GF-D8 (cell line): ENCODE measurements around the gene CHMP2A.
"Not testable (repeated sequence)": the region's sequence is repeated elsewhere in the genome, so short reads cannot be mapped to it uniquely, and the experiment has no call there.

Source experiments
- DNase-seq: peaks from one replicate; lab custom pipeline; 2025; lab: John Stamatoyannopoulos, UW

Gene CHMP2A

DNA sequence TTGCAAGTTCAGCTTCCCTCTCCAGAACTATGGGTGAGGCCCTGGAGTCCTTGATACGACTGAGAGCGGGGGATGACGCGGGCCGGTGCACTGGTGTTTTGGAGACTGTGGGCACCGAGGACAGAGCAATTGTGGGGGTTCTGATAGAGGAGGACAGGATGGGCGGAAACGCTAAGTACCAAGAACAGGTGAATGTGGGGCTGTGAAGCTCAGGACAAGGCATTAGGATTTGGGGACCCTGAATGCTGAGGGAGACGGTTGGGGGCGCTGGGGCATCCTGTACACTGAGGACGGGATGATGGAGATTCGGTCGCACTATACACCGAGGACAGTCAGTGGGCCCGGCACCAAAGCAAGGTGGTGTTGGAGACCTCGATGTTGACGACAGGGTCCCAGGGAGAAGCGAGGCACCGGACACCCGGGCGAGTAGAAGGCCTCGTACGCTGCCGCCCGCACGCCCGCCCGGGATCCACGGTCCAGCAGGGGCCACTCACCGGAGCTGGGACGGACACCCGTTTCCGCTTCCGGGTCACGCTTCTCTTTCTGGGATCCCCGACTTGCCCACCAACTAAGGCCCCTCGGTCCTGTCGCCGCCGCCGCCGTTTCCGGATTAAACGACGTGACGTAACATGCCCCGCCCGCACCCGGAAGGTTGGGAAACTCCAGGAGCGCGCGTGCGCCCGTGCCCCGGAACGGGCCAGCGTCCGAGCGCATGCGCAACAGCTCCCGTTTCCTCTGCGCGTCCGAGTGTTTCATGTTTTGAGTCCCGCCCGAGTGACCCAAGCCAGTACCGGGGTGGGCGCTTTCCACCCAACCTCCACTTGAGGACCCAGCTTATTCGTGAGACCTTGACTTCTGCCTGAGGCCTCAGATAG is at the start of gene CHMP2A:
Gene CHMP2A (minus strand): TSS at position 612 of the 875 bp plus-strand sequence. CDS start 893 bp downstream, outside the sequence.
- DNase-seq: no peak

DNA sequence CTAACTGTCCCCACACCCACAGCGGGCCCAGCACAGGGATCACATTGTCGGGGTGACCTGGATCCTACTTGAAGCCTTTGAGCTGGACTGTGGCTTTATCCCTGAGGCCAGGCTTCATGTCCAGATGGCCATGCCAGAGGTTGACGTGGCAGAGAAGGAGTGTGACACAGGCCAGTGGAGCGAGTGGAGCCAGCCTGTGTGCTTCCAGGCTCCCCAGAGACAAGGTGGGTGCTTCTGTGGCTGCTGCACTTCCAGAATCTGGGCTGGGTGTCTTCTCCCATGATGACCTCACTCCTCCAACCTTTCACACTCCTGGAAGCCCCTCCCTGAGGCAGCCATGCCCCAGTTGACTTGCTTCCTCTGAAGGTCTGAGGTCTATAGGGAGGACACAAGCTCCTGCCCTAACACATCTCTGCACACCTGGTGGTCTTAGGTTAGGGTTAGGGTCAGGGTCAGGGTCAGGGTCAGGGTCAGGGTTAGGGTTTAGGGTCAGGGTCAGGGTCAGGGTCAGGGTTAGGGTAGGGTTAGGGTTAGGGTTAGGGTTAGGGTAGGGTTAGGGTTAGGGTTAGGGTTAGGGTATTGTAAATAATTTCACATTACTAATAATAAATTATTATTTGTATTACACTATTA is 31.3 kb upstream of the CHMP2A start:
- no peak for DNase-seq

DNA sequence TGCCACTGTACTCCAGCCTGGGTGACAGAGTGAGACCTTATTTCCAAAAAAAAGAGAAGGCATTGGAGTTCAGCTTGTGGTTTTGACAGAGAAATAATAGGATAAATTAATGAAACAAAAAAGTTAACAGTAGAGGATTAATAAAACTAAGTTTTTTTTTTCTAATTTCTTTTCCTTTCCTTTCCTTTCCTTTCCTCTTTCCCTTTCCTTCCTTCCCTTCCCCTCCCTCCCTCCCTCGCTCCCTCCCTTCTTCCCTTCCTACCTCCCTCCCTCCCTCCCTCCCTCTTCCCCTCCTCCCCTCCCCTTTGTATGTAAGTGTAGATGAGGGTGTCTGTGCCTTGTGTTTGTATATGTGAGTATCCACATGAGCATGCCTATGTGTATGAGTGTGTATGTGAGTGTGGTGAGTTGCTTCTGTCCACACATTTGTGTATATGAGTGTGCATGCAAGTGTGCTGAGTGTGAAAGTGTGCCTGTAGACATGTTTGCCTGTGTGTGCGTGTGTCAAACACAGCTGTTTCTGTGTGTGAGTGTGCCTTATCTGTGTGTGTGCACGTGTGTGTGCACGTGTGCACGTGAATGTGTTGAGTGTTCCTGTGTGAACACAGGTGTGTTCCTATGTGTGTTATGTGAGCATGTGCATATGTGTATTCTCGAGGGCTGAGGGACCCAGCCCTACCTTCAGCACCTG is 30.7 kb upstream of the CHMP2A start:
- no peak for DNase-seq

DNA sequence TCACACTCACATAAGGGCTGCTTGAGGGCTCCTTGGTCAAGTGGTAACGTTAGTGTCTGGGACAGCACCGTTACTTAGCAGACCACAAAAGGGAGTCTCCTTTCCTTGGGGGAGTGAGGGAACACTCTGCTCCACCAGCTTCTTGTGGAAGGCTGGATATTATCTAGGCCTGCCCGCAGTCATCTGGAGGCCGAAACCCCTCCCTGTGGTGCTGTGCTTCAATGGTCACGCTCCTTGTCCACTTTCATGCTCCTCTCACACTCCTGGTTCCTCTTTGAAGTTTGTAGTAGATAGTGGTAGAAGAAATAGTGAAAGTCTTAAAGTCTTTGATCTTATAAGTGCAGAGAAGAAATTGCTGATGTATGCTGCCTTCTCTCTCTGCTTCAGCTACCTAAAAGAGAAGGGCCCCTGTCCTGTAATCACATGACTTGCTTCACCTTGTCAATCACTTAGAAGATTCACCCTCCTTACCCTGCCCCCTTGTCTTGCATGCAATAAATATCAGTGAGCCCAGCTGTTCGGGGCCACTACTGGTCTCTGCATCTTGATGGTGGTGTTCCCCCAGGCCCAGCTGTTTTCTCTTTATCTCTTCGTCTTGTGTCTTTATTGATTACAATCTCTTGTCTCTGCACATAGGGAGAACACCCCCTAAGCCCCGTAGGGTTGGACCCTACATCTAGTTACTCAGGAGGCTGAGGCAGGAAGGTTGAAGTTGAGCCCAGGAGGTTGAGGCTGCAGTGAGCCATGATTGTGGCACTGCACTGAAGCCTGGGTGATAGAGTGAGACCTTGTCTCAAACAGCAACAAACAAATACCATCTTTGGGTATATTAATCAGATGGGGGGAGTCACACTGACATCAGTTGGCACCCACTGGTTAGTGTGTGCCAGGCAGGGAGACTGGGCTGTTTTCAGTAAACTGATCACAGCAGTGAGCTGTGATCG is 29.9 kb upstream of the CHMP2A start:
- DNase-seq: no peak

DNA sequence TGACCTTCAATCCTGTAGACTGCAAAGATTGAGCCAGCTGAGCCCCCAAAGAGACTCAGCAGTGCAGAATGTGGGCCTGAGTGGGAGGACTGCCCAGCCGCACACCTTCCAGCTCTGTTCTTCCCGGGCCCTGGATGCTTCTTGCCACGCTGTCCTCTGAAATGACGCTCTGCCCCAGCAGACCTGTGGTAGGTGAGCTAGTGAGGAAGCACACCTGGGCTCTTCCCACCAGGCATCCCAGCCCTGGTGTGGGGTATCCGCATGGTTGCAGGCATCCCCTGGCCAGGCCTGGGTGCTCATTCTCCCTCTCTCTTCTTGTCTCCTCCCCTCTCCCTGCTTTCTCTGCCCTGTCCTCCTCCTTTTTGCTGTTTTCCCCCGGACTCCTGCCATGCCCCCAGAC is 28.1 kb upstream of the CHMP2A start:
- no peak for DNase-seq

DNA sequence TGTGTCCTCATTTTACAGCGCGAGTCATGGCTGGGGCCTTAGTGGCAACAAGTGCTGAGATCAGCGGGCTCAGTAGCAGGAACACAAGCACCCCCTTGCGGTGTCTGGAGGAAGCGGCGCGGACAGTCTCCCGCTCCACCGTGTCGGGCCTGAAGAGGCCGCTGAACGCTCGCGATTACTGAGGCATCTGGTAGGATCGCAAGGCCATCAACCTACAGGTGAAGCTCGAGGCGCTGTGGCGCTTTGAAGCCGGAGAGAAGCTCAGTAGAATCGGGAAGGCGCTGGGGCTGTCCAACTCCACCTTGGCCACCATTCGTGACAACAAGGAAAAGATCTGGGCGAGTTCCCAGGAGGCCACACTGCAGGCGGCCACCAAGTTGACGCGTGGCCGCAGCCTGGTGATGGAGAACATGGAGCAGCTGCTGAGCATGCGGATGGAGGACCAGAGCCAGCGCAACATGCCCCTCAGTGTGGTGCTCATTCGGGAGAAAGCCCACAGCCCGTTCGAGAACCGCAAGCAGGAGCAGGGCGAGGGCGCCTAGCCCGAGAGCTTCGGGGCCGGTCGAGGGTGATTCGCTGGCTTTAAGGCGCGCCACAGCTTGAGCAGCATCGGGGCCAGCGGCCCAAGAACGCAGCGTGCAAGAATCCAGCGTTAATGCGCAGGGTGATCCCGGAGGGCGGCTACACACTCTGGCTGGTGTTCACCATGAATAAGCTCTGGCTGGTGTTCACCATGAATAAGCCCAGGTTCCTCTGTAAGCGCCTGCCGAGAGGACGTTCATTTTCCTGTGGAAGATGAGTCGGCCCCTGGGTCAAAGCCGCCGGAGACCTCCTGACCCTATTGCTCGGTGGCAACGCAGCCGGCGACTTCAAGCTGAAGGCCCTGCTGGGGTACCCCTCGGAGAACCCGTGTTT is 26.6 kb upstream of the CHMP2A start:
- no peak for DNase-seq

DNA sequence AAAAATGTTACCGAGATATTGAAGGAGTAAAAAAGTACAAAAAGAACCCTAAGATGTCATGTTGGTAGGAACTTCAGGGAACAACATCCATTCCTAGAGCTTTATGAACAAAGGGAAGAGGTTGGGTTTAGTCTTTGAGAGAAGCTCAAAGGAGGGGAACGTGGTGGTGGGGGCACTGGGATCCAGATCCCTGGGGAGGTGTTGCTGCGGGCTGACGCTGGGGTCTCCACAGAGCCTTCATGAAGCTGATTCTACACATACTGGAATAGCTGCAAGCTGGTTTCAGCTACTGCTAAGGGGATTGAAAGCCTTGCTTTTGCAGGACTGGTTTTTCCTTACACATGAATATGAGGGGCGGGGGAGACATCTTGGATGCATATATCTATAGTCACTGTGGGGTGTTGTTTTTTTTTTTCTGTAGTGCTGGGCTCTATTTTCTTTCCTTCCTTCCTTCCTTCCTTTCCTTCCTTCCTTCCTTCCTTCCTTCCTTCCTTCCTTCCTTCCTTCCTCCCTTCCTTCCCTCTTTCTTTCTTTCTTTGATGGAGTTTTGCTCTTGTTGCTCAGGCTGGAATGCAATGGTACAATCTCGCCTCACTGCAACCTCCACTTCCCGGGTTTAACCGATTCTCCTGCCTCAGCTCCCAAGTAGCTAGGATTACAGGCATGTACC is 24.7 kb upstream of the CHMP2A start:
- no peak for DNase-seq

DNA sequence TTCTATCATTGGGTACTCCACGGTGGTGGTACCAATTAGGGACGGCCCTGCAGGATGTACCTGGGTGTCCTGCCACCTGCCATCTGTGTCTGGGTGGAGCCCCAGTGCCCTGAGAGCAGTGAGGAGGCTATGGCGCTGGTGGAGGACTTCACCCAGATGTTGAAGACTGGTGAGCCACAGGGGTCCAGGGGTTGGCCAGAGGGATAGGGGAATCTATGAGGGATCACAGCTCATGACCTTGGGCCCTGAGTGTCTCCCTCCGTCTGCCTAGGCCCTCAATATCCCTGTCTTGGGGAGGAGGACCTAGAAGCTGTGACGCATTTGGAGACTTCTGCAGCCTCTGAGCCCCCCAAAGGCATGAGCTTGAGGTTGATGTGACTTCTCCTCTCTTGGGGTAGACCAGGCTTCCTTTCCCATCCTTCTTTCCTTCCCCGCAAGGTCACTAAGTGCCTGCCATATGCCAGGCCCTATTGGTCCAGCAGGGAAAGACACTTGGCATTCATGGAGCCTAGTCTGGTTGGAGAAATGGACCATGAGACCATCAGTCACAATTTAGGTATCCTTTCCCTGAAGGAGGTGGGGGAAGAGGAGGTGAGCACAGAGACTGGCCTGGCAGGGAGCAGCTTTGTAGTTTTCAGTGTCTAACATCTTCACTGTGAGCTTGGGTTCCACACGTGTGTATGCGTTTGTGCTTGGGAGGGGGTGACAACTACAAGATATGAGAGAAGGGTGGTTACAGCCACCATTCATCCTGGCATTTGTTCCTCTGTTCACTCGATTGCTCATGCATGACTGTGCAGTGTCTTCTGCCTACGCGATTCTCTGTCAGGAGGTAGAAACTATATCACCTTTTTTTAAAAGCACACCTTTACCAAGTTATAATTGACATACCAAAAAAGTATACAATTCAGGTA is 23.4 kb upstream of the CHMP2A start:
- no peak for DNase-seq

DNA sequence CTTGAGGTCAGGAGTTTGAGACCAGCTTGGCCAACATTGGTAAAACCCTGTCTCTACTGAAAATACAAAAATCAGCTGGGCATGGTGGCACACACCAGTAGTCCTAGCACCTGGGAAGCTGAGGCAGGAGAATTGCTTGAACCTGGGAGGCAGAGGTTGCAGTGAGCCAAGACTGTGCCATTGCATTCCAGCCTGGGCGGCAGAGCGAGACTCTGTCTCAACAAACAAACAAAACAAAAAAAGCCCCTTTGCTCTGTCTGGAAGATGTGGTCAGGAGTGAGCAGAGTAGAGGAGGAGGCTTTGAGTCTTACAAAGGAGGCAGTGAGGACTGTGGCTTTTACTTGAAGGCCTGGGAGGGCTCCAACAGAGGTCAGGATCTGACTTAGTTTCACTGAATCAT is 22.7 kb upstream of the CHMP2A start:
- not testable (repeated sequence) for DNase-seq

DNA sequence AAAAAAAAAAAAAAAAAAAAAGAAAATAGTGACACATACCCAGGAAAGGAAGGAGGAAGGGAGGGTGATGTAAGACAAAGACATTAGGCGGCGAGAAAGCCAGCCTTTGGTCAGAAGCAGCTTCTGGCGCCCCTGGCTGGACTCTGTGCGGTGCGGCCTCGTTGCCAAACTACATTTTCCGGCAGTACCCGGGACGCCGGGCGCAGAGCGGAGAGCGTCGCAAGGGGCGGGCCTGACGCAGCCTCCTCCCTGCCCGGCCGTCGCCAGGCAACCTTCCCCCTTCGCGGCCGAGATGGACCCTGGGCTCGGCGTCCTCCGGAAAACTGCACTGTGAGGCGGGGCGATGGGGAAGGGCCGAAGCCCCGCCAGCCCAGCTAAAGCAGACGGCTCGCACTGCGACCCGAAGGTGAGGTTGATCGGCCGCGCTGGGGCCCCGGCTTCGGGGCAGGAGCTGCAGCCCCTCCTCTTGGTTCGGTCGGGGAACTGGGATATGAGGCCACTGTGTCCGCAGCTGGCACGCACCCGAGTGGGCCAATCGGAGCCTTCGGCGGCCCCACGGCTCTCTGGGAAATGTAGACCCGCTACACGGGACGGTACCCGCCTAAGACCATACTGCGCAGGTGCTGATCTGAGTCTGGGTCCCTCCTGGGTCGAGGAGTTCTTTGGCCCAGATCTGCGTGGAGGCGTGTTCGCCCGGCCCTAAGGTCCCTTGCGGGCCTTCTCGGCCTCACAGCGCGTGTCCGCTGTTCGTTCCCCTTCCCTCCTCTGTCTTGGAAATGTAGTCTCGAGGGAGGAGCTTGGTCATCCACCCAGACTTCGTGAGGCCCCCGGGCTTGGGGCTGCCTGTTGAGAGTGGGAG is 20.5 kb upstream of the CHMP2A start:
- no peak for DNase-seq

DNA sequence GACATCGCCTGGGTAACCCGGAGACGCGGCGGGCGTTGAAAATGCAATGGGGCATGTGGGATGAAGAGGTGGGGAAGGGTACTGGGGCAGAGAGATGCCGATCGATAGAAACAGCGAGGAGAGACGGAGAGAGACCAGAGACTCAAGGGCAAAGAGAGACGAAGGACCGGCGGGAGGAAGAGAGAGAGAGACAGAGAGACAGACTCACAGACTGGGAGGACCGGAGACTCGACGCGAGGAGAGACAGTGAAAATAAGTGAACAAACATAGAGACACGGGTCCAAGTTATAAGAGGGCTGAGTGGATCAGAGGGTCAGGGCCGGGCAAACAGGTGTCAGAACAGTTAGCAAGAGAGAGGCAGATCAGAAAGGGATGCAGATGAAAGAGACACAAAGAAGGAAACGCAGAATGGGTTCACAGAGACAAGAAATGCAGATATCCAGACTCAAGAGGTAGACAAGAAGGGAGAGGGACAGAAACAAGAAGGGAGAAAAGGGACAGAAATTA is 18.8 kb upstream of the CHMP2A start:
- DNase-seq: no peak

DNA sequence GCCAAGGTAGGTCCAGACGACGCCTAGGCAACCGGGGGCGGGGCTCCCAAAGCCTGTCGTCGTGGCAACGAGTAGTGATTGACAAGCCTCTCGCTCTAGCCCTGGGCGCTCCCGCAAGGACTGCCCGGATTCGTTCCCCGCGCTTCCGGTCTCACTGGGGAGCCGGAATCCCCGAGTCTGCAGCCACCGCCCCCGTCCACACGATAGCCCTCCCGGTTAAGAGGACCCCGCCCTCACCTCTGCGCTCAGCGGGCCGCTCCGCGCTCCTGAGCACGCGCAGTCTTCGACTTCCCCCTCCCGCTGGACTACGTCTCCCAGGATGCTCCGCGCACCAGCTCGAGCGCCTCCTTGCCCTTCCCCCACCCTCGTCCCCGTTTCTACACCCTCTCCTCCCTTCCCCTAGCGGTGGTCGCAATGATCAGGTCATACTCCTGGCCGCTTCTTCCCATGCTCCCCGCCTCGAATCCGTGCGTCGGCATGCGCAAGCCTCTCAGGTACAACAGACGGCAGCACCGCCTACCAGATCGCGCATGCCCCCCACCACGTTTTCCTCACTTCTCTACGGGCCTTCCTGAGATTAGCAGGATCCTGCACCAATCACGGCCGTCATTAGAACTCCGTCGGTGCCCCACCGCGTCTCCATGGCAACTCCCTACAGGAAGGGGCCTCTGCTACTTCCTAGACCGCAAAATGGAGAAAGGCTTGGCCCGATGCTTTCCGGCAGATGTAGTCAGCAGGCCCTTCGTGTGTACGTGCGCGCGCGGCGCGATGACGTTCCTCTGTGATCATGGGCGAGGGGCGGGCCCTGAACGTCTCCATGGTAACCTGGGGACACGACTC is 18.1 kb upstream of the CHMP2A start, which contains the start of gene MZF1:
Gene MZF1 (minus strand): TSS at position 518 of the 840 bp plus-strand sequence. CDS start 1,946 bp downstream, outside the sequence.
- DNase-seq: no peak

DNA sequence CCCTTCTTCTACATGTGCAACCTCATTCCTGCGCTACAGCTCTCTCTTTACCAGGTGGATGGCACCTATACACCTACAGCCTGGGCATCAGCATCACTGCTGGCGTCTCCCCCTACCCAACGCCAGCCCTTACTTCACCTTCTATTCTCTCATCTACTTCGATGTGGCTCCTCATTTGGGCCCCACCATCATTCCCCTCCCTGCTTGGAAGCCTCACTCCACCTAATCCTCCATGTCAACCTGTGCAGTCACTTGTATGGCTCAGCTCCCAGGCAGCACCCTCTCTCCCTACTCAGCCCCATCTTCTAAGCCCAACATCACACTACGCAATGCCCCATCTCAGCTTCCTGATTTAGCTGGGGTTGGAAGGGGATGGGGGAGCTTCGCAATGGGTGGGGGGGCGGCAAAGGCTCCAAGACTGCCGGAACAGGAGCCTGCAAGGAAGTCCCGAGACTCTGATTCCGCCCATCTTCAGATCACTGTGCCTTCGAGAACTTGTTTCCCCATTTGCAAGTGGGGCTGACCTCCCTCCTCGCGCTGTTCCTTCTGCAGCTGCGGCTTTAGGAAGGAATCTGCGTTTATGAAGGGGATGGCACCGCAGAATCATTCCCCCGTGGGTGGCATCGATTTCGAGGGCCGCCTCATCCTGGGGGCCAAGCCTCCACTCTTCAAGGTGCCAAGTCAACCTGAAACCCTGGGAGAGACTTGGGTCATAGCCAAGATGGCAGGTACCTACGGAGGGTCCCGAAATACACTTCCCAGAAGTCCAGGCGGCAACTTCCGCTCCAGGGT is 17.3 kb upstream of the CHMP2A start:
- DNase-seq: no peak

DNA sequence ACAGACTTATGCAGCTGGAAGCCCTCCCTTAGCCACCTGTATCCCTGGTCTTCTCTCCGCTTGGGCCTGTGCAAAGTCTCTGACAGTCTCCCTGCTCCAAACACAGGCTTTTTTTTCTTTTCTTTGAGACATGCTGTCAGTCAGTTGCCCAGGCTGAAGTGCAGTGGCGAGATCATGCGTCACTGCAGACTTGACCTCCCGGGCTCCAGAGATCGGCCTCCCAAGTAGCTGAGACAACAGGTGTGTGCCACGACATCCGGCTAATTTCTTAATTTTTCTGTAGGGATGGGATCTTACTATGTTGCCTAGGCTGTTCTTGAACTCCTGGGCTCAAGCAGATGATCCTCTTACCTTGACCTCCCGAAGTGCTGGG is 16.7 kb upstream of the CHMP2A start:
- no peak for DNase-seq

DNA sequence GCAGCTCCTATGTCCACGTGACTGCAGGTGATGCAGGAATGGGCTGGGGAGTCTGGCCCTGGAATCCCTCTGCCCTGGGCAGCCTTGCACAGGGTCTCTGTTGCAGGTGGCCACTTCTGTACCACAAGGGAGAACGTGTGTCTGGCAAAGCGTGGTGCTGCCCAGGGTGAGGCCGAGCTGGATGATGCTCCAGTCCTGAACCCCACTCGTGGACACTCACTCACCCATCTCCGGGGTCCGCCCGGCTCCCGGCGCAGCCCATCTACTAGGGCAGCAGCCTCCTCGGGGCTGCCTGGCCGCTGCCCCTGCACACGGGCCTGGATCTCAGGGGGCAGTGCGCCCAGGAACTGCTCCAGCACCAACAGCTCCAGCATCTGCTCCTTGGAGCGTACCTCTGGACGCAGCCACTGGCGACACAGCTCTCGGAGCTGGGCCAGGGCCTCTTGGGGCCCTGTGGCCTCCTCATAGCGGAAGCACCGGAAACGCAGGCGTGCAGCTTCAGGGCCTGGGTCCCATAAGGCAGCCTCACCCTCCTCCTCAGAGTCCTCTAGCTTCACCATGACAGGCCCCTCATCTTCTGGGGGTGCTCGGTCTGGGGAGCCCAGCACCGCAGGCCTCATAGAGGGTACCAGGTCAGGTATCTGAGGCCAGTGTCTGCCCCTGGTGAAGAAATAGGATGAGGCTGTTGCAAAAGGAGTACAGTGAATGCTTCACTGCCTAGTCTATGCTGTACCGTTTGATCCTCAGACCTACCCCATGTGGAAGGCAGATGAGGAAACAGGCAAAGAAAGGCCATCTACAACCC is 16.1 kb upstream of the CHMP2A start:
- no peak for DNase-seq
